ENCODE results near the gene MEST.
"Not testable (repeated sequence)": the region's sequence is repeated elsewhere in the genome, so short reads cannot be mapped to it uniquely, and the experiment has no call there.

MEST gene

DNA sequence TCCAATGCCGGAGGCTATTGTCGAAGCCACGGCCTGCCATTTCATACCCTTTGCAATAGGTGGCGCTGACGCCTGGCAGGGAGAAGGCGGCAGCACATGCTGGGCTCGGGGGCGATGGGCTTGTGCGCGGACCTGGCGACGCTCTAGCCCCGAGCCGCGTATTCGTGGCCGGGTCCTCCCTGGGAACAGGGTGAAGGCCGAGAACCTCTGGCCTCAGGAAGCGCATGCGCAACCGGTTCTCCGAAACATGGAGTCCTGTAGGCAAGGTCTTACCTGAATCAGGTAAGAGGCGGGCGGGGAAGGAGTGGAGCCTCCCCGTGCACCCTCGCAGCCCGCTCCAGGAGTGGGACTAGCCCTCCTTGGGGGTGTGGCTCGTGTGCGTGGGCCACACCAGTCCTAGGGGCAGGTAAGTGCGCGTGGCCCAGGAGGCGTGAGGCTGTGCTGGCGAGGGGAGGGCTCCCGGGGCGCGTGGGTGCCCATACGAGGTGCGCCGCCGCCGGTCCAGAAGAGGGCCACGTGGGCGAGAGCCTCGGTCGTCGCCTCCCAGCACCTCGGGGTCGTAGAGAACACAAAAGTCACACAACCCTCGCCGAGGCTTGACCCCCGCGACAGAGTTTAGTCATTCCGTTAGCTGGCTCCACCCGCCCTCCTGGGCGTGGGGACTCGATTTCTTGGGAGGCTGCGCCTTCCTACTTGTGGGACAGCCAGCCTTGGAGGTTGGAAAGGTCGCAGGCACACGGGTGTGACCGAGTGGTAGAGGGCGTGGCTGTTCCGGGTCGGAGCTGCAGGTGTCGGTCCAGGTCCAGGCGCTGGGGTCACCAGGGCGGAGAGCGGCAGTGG, 5.6 kb upstream of the MEST start:
- peak; percentile 86 for DNase-seq

DNA sequence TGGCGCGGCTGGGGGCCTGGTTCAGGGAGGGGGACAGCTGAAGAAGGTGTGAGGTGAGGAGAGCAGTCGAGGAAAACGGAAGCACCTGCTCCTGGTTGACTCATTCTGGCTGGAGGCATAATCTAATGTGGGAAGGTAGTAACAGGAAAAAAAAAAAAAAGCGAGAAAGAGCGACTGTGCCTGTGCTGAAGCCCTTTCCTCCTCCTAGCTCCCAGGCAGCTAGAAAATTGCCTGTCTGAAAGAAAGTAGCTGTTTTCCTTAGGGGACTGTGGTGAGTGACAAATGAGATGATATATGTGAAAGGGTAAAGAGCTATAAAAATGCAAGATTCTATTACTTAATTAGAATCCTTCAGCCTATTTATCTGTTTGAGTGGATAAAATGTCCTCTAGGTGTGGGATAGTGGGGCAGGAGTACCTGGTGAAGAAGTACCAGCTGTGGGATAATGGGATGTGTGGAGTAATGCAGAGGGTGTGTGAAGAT, 4.9 kb upstream of the MEST start:
- no peak for DNase-seq

DNA sequence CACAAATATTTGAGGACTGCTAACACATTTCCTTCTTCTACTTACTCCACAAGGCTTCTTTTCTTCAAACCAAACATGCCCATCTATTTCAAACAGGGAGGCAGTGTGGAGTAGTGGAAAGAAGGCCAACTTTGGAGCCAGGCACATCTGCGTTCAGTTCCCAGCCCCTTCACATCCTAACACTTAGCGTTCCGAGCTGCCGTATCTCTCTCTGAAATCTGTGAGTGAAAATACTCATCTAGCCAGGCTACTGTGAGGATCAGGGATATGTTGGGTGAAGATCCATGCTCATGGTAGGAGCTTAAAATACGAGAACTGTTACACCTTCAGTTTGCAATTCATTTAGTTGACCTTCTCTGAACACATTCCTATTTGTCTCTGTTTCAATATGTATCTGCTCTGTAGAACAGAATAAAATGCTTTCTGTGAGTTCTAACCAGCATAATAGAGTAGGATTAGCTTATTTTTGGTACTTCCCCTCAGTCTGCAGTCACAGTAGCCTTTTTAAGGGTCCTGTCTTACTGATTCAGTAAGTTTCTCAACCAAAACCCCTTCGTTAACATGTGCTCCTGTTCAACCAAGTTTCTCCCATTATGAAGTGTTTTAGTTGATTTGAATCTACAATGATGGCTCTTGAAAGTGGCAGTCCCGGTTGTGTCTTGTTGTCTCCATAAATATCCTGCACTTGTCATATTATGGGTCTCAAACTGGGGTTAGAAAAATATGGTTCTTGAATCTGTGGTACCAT, 3.3 kb upstream of the MEST start:
- no peak for DNase-seq

GRCh38 chr7:130489140-130489983, 2.5 kb upstream of the MEST start:
- no peak for DNase-seq

DNA sequence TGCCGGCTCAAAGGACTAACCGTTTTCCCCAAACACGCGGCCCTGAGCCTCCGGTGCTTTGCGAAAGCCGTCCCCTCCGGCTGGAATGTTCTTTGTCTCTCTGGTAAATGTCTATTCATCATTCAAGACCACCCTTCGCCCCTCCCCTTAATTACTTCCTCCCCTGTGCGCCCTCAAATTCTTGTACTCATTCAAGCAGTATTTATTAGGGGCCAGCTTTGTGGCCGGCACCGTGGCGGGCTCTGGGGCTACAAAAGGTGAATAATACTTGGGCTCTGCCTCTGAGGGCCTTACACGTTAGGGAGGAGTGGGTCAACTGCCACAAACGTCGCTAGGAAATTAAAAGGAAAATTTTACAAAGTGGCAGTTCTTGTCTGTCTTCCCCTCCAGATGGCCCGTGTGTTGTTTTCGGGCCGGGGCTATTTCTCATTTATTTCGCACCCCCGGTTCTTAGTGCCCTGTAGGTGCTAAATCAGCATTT, 1.5 kb upstream of the MEST start:
- no peak for DNase-seq

- no peak for DNase-seq
These were observed 739 bp upstream of the MEST start for GRCh38 chr7:130490888-130491804.

DNA sequence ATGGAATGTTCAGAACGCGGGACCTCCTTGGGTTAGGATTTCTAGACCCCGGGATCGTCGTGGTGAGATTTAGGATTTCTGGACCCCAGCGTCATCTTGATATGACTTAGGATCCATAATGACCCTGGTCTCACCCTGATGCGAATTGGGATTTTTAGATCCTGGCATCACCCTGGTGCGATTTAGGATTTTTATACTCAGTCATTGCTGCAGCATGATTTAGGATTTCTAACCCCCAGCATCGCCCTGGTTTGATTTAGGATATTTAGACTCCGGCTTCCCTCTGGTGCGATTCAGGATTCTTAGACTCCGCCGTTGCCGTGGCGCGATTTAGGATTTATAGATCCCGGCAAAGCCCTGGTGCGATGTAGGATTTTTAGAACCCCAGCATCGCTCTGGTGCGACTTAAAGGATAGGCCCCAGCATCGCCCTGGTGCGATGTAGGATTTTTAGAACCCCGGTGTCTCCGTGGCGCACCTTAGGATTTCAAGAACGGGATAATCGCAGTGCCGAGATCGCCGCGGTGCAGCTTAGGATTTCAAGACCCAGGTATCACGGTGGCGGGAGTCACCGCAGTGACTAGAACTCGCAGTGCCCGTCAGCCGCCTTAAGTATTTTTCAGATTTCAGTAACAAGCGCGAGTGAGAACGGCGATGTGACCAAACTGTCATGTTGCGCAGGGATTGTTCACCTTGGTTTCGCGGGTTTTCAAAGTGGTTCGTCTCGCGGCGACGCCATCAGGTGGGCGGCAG, 814 bp downstream of the MEST start:
- DNase-seq = no peak

DNA sequence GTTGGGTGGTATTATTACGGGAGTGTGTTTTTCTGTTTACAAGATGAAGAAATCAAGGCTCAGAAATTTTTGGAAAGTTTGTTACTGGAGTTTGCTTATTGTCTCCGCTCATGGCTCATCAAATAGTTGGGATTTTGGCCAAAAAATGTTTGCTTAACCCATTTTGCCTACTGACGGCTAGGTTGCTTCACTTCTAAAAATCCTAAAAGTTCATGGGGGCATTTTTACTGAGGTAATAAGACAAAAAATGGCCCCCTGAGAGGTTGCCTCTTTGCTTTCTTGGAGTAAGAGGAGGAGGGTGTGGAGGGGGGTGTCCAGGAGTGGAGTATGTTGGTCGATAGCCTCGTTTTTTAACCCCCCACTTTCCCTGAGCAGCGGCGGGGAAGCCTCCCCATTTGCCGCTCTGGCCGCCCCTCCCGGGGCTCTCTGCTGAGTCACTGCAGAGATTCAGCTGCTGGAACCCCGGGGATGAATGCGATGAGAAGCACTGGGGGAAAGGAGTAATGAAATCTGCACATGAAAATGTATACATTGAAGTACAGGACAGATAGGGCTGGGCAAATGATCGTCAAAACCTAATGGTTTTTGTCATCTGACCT, 1.5 kb downstream of the MEST start:
- DNase-seq = no peak

GRCh38 chr7:130494431-130494858, 2.6 kb downstream of the MEST start:
- DNase-seq = no peak

DNA sequence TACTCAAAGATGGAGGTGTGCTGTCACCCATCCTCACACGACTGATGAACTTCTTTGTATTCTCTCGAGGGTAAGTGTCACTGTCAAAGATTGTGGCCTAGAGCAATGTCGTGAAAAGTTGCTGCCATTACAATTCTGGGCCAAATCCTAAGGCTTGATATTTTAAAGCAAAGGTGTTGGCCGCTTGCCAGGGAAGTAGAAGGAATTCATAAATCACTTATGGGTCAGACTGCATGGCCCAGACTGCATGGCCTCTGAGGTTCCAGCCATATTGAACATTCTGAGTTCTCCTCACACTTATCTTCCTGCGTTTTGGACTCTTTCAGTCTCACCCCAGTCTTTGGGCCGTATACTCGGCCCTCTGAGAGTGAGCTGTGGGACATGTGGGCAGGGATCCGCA, 8.6 kb downstream of the MEST start:
- no peak for DNase-seq

GRCh38 chr7:130500910-130501309, 9.0 kb downstream of the MEST start:
- no peak for DNase-seq

- DNase-seq = no peak
These were observed 13.9 kb downstream of the MEST start for GRCh38 chr7:130505753-130506152.

GRCh38 chr7:130506358-130506757, 14.5 kb downstream of the MEST start:
- DNase-seq = no peak

DNA sequence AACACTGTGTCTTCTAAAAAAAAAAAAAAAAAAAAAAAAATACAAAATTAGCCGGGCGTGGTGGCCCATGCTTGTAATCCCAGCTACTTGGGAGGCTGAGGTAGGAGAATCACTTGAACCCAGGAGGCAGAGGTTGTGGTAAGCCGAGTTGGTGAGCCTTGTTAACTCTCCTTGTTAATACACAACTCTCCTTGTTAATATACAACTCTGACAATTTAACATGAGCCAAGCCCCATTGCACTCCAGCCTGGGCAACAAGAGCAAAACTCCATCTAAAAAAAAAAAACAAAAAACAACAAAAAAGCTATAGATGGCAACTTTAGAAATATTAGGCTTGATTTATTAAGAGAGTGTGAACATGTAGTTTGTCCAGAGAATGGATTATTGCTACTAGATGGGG, 20.2 kb downstream of the MEST start:
- DNase-seq = not testable (repeated sequence)

- DNase-seq = no peak
These were observed 21.6 kb downstream of the MEST start for GRCh38 chr7:130513447-130513846.

DNA sequence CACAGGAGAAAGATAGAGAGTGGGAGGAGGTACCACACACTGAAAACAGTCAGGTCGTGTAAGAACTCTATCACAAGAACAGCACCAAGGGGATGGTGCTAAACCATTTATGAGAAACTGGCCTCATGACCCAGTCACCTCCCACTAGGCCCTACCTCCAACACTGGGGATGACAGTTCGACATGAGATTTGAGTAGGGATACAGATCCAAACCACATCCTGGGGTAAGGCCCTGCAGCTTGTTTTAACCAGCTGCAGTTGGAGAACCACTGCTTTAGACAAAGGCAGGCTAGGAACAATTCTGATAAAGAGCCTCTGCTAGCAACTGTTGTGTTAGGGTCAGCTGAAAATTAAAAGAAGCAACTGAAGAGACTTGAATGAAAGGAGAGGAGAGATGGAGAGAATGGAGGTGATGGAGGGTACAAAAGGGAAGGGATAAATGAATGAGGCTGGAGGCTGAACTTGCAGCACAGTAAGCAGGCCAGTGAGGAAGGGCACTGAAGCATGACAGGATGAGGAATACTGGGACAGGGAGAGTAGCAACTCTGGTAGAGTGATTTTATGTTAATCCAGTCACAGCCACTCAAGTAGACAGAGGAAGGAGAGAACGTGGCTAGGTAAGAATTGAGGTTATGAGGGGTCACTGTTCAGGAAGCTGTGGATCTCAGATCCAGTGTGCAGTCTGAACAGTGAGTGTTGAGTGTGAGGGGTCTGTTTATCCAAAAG, 23.6 kb downstream of the MEST start:
- DNase-seq = no peak

DNA sequence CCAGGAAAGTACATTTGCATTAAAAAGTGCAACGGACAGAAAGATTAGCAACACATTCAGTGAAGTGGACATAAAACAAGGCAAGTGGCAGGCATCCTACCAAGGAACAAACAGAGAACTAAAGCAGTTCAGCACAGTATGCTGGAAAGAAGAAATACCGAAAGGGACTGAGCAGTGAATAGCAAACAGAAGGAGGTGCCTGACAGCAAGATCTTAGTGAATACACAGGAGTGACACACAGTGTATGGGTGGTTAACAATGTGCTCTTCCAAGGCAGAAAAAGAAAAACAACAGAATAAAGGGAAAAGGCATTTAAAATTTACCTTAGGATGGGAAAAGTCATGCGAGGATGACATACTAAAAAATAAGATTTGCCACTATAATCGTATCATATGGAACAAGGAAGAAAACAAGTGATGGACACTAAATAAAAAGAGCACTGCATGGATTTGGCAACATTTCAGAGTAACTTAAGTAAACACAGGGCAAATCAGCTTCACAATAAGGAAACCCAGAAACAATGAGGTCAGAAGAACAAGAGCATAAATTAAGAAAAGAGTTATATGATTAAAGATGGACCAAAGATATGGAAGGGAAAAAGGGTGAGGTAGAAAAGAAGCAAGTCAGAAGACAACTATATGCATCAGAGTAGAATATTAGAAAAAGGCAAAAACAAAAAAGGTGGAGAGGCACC, 29.5 kb downstream of the MEST start:
- DNase-seq = no peak

GRCh38 chr7:130523519-130524125, 31.7 kb downstream of the MEST start:
- not testable (repeated sequence) for DNase-seq

DNA sequence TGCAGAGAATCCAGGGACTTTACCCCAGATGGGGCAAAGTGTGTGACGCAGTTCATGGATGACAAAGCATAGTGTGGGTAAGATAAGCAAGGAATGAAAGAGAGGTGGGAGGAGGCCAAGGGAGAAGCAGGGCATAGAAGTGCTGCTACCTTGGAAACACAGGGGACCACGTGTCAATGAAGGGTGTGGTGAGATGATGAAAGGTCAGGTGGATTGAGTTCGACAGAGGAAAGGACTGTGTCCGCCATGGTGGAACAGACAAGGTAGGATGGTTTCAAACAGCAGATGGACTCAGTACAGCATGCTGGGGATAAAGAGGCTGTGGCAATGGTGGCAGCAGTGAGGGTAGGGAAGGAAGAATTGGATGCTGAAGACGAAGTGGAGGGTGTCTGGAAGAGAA, 32.7 kb downstream of the MEST start:
- no peak for DNase-seq
